ENCODE results near the gene YARS1.

The YARS1 gene

GRCh38 chr1:32817159-32817814 lies at the start of gene YARS1, which contains the start of gene S100PBP:
Gene YARS1, minus strand, starts transcription at chr1:32817358. Its CDS starts 114 bp downstream, at chr1:32817244.
Gene S100PBP, plus strand, starts transcription at chr1:32817653. Its CDS starts 8,447 bp downstream, at chr1:32826100.
- DNase-seq, result peak; percentile 98

- DNase-seq, result no peak
Observed at GRCh38 chr1:32865639-32866405, 48.7 kb upstream of the YARS1 start.

GRCh38 chr1:32864375-32865019 lies 47.3 kb upstream of the YARS1 start:
- DNase-seq, result no peak

GRCh38 chr1:32863881-32864245 lies 46.7 kb upstream of the YARS1 start:
- no peak for DNase-seq

- DNase-seq, result no peak
Observed at GRCh38 chr1:32863218-32863880, 46.2 kb upstream of the YARS1 start.

- peak; percentile 65 for DNase-seq
Observed at GRCh38 chr1:32861904-32862695, 44.9 kb upstream of the YARS1 start.

GRCh38 chr1:32860566-32860965 lies 43.4 kb upstream of the YARS1 start:
- no peak for DNase-seq

GRCh38 chr1:32859915-32860314 lies 42.8 kb upstream of the YARS1 start:
- no peak for DNase-seq

- DNase-seq, result no peak
Observed at GRCh38 chr1:32858791-32859190, 41.6 kb upstream of the YARS1 start.

- DNase-seq, result no peak
Observed at GRCh38 chr1:32858136-32858535, 41.0 kb upstream of the YARS1 start.

GRCh38 chr1:32855861-32856617 lies 38.9 kb upstream of the YARS1 start:
- no peak for DNase-seq

GRCh38 chr1:32848354-32849063 lies 31.4 kb upstream of the YARS1 start:
- no peak for DNase-seq

GRCh38 chr1:32831878-32832277 lies 14.7 kb upstream of the YARS1 start:
- no peak for DNase-seq

- no peak for DNase-seq
Observed at GRCh38 chr1:32830092-32830852, 13.1 kb upstream of the YARS1 start.

GRCh38 chr1:32828341-32828740 lies 11.2 kb upstream of the YARS1 start:
- DNase-seq, result no peak

- no peak for DNase-seq
Observed at GRCh38 chr1:32825181-32825580, 8.0 kb upstream of the YARS1 start.

GRCh38 chr1:32818804-32819541 lies 1.8 kb upstream of the YARS1 start:
- no peak for DNase-seq

GRCh38 chr1:32817815-32818786 lies 943 bp upstream of the YARS1 start:
- DNase-seq, result peak; percentile 52
